Measurements from ENCODE around the gene CTSC. TPM values are rescaled to one million over a fixed set of nuclear protein-coding genes. Genes with fewer than 3 reads are reported as not detected.
A peak's percentile ranks its signal among the peaks of the same experiment; 100 is the strongest.

Gene CTSC
- polyA plus RNA-seq, 1 donor (not counting 4 experiments of a cell fraction or from before 2014, with no cell fraction given): 658 TPM

- H3K27ac ChIP-seq (ENCODE audit: control insufficient read depth, insufficient read depth, low read length): no peak overlapping the region
- TF ChIP-seq, protein P1, sequence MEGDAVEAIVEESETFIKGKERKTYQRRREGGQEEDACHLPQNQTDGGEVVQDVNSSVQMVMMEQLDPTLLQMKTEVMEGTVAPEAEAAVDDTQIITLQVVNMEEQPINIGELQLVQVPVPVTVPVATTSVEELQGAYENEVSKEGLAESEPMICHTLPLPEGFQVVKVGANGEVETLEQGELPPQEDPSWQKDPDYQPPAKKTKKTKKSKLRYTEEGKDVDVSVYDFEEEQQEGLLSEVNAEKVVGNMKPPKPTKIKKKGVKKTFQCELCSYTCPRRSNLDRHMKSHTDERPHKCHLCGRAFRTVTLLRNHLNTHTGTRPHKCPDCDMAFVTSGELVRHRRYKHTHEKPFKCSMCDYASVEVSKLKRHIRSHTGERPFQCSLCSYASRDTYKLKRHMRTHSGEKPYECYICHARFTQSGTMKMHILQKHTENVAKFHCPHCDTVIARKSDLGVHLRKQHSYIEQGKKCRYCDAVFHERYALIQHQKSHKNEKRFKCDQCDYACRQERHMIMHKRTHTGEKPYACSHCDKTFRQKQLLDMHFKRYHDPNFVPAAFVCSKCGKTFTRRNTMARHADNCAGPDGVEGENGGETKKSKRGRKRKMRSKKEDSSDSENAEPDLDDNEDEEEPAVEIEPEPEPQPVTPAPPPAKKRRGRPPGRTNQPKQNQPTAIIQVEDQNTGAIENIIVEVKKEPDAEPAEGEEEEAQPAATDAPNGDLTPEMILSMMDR (optimal IDR thresholded peaks at IDR 0.05 in 1 of 3, IDR thresholded peaks at IDR 0.05 in 1 of 3, conservative IDR thresholded peaks at IDR 0.05 in 1 of 3; ENCODE audit: extremely low read depth in 1 of 3, insufficient read depth in 2 of 3, low read length in 3 of 3): no peak
- no peak for TF ChIP-seq EZH2 (IDR thresholded peaks at IDR 0.05; ENCODE audit: low read length)
- peaks cover 11 to 43% of the 10 kb centered on the region in 2 experiments for H3K36me3 ChIP-seq (ENCODE audit: control insufficient read depth in 2 of 2, extremely low read depth in 1 of 2, insufficient read depth in 2 of 2, low read length in 2 of 2)
- H3K9ac ChIP-seq (ENCODE audit: control insufficient read depth, extremely low read depth, insufficient read depth, low read length): no peak overlapping the region
- H3K4me2 ChIP-seq (ENCODE audit: control insufficient read depth, extremely low read depth, insufficient read depth, low read depth, low read length): no peak overlapping the region
- H2AFZ ChIP-seq (ENCODE audit: control insufficient read depth, low read length): no peak overlapping the region
- no peaks in the 10 kb centered on the region for H3K9me1 ChIP-seq (ENCODE audit: control insufficient read depth, extremely low read depth, insufficient read depth, low read length)
- peaks cover 3% of the 10 kb centered on the region for H3K4me1 ChIP-seq (ENCODE audit: control insufficient read depth, extremely low read depth, insufficient read depth, low read length)
- peaks cover 76% of the 10 kb centered on the region for H3K79me2 ChIP-seq (ENCODE audit: control insufficient read depth, insufficient read depth, low read length)
- H3K9me3 ChIP-seq (ENCODE audit: control insufficient read depth, low read depth, low read length): no peaks in the 10 kb centered on the region
- no peaks in the 10 kb centered on the region for H4K20me1 ChIP-seq (ENCODE audit: control insufficient read depth, extremely low read depth, insufficient read depth, low read length)
- no peak for FAIRE-seq
- dilution Hi-C loops (cut with MboI; ENCODE audit: extremely low pct_ligation_motif_present, low sequenced_read_pairs): loop anchor here (25.0 kb wide), 1 partner anchor 210 kb away; no protein-coding TSS in a partner anchor
- no peak overlapping the region for H3K4me3 ChIP-seq (ENCODE audit: control insufficient read depth in 2 of 3, extremely low read depth in 1 of 3, insufficient read depth in 2 of 3, low read depth in 1 of 3, low read length in 3 of 3)
- no peaks in the 10 kb centered on the region for H3K27me3 ChIP-seq (ENCODE audit: control insufficient read depth, extremely low read depth, insufficient read depth, low read length)
- no peak for DNase-seq (ENCODE audit: low read depth, low spot score)
Measured at GRCh38 chr11:88327462-88328143, 9.9 kb downstream of the CTSC start.

GRCh38 chr11:88327061-88327460 lies 10.5 kb downstream of the CTSC start:
- no peaks in the 10 kb centered on the region for H3K9me1 ChIP-seq (ENCODE audit: control insufficient read depth, extremely low read depth, insufficient read depth, low read length)
- no peaks in the 10 kb centered on the region for H4K20me1 ChIP-seq (ENCODE audit: control insufficient read depth, extremely low read depth, insufficient read depth, low read length)
- FAIRE-seq: peak; percentile 48
- no peaks in the 10 kb centered on the region for H3K9me3 ChIP-seq (ENCODE audit: control insufficient read depth, low read depth, low read length)
- H3K4me2 ChIP-seq (ENCODE audit: control insufficient read depth, extremely low read depth, insufficient read depth, low read depth, low read length): no peak overlapping the region
- DNase-seq (ENCODE audit: low read depth, low spot score): no peak
- H3K36me3 ChIP-seq (ENCODE audit: control insufficient read depth in 2 of 2, extremely low read depth in 1 of 2, insufficient read depth in 2 of 2, low read length in 2 of 2): peaks cover 11 to 43% of the 10 kb centered on the region in 2 experiments
- dilution Hi-C loops (cut with MboI; ENCODE audit: extremely low pct_ligation_motif_present, low sequenced_read_pairs): loop anchor here (25.0 kb wide), 1 partner anchor 210 kb away; no protein-coding TSS in a partner anchor
- TF ChIP-seq EZH2 (IDR thresholded peaks at IDR 0.05; ENCODE audit: low read length): no peak
- TF ChIP-seq, protein P1 (optimal IDR thresholded peaks at IDR 0.05 in 1 of 3, IDR thresholded peaks at IDR 0.05 in 1 of 3, conservative IDR thresholded peaks at IDR 0.05 in 1 of 3; ENCODE audit: extremely low read depth in 1 of 3, insufficient read depth in 2 of 3, low read length in 3 of 3): no peak
- H3K79me2 ChIP-seq (ENCODE audit: control insufficient read depth, insufficient read depth, low read length): peaks cover 73% of the 10 kb centered on the region
- no peak overlapping the region for H2AFZ ChIP-seq (ENCODE audit: control insufficient read depth, low read length)
- no peak overlapping the region for H3K27ac ChIP-seq (ENCODE audit: control insufficient read depth, insufficient read depth, low read length)
- H3K9ac ChIP-seq (ENCODE audit: control insufficient read depth, extremely low read depth, insufficient read depth, low read length): no peak overlapping the region
- H3K4me1 ChIP-seq (ENCODE audit: control insufficient read depth, extremely low read depth, insufficient read depth, low read length): peaks cover 2% of the 10 kb centered on the region
- H3K4me3 ChIP-seq (ENCODE audit: control insufficient read depth in 2 of 3, extremely low read depth in 1 of 3, insufficient read depth in 2 of 3, low read depth in 1 of 3, low read length in 3 of 3): no peak overlapping the region
- H3K27me3 ChIP-seq (ENCODE audit: control insufficient read depth, extremely low read depth, insufficient read depth, low read length): no peaks in the 10 kb centered on the region

All from keratinocyte (primary cell).